SK-N-SH (cell line): ENCODE measurements around the gene RGS9.

Experiments used
- CHD2 ChIP-seq: fragments of 150-350 bp; IDR thresholded peaks from 2 replicates; pipeline ENCODE4 v1.6.1; 2018; ENCODE audit warnings: low read length; ENCODE audit not compliant: partially characterized antibody
- EP300 ChIP-seq, 2 experiments: IDR thresholded peaks; 2 replicates each; pipeline versions ENCODE4 v1.4.0 to v1.6.1; 2012; ENCODE audit warnings: borderline replicate concordance in 1 of 2, low read depth in 1 of 2, low read length in 1 of 2
- EZH2phosphoT487 ChIP-seq: fragments of 200-600 bp; sonication (generic); IDR thresholded peaks from 2 replicates; pipeline ENCODE4 v1.6.1; 2017; ENCODE audit warnings: low read depth, mixed run types, mild to moderate bottlenecking, antibody characterized with exemption, moderate library complexity, borderline replicate concordance
- POLR2AphosphoS5 ChIP-seq: IDR thresholded peaks from 2 replicates; pipeline ENCODE4 v1.6.1; 2012; ENCODE audit warnings: low read depth, low read length
- RCOR1 ChIP-seq: fragments of 150-350 bp; IDR thresholded peaks from 2 replicates; pipeline ENCODE4 v1.6.1; 2017; ENCODE audit warnings: antibody characterized with exemption, low read length
- RXRA ChIP-seq: IDR thresholded peaks from 2 replicates; pipeline ENCODE4 v1.4.0; 2012; ENCODE audit warnings: low read depth, mild to moderate bottlenecking, borderline replicate concordance
- SIN3A ChIP-seq: IDR thresholded peaks from 2 replicates; pipeline ENCODE4 v1.6.1; 2012; ENCODE audit warnings: low read depth, mild to moderate bottlenecking, low read length, moderate library complexity, borderline replicate concordance
- TAF1 ChIP-seq: IDR thresholded peaks from 2 replicates; pipeline ENCODE4 v1.6.1; 2012; ENCODE audit warnings: low read depth, mild to moderate bottlenecking, low read length, moderate library complexity, borderline replicate concordance
- TF ChIP-seq, protein P1 (sequence below): IDR thresholded peaks from 2 replicates; pipeline ENCODE4 v1.6.1; 2012; ENCODE audit warnings: mild to moderate bottlenecking, low read depth, low read length, moderate library complexity
- TF ChIP-seq, protein P2 (sequence below): fragments of 200-600 bp; sonication (generic); IDR thresholded peaks from 2 replicates; pipeline ENCODE4 v1.6.1; 2017; ENCODE audit warnings: antibody characterized with exemption, mild to moderate bottlenecking, moderate library complexity
- TF ChIP-seq, protein P3 (sequence below): IDR thresholded peaks from 2 replicates; pipeline ENCODE4 v1.4.0; 2012; ENCODE audit warnings: low read depth, borderline replicate concordance

DNA sequence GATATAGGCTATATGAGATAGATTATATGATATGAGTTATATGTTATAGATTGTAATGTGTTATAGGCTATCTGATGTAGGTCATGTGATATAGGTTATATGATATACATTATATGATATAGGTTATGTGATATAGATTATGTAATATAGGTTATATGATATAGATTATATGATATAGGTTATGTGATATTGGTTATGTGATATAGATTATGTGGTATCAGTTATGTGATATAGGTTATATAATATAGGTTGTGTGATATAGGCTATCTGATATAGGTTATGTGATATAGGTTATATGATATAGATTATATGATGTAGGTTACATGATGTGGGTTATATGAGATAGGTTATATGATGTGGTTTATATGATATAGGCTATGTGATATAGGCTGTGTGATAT is 68.5 kb downstream of the RGS9 start:
- TF ChIP-seq, protein P1, sequence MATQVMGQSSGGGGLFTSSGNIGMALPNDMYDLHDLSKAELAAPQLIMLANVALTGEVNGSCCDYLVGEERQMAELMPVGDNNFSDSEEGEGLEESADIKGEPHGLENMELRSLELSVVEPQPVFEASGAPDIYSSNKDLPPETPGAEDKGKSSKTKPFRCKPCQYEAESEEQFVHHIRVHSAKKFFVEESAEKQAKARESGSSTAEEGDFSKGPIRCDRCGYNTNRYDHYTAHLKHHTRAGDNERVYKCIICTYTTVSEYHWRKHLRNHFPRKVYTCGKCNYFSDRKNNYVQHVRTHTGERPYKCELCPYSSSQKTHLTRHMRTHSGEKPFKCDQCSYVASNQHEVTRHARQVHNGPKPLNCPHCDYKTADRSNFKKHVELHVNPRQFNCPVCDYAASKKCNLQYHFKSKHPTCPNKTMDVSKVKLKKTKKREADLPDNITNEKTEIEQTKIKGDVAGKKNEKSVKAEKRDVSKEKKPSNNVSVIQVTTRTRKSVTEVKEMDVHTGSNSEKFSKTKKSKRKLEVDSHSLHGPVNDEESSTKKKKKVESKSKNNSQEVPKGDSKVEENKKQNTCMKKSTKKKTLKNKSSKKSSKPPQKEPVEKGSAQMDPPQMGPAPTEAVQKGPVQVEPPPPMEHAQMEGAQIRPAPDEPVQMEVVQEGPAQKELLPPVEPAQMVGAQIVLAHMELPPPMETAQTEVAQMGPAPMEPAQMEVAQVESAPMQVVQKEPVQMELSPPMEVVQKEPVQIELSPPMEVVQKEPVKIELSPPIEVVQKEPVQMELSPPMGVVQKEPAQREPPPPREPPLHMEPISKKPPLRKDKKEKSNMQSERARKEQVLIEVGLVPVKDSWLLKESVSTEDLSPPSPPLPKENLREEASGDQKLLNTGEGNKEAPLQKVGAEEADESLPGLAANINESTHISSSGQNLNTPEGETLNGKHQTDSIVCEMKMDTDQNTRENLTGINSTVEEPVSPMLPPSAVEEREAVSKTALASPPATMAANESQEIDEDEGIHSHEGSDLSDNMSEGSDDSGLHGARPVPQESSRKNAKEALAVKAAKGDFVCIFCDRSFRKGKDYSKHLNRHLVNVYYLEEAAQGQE, result no peak
- TF ChIP-seq TAF1, result no peak
- no peak for TF ChIP-seq POLR2AphosphoS5
- TF ChIP-seq, protein P2, sequence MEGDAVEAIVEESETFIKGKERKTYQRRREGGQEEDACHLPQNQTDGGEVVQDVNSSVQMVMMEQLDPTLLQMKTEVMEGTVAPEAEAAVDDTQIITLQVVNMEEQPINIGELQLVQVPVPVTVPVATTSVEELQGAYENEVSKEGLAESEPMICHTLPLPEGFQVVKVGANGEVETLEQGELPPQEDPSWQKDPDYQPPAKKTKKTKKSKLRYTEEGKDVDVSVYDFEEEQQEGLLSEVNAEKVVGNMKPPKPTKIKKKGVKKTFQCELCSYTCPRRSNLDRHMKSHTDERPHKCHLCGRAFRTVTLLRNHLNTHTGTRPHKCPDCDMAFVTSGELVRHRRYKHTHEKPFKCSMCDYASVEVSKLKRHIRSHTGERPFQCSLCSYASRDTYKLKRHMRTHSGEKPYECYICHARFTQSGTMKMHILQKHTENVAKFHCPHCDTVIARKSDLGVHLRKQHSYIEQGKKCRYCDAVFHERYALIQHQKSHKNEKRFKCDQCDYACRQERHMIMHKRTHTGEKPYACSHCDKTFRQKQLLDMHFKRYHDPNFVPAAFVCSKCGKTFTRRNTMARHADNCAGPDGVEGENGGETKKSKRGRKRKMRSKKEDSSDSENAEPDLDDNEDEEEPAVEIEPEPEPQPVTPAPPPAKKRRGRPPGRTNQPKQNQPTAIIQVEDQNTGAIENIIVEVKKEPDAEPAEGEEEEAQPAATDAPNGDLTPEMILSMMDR, result no peak
- no peak for TF ChIP-seq EP300 (IDR thresholded peaks at IDR 0.05; ENCODE audit: borderline replicate concordance in 1 of 2, low read depth in 1 of 2, low read length in 1 of 2)
- no peak for TF ChIP-seq CHD2
- TF ChIP-seq RCOR1, result no peak
- TF ChIP-seq, protein P3, sequence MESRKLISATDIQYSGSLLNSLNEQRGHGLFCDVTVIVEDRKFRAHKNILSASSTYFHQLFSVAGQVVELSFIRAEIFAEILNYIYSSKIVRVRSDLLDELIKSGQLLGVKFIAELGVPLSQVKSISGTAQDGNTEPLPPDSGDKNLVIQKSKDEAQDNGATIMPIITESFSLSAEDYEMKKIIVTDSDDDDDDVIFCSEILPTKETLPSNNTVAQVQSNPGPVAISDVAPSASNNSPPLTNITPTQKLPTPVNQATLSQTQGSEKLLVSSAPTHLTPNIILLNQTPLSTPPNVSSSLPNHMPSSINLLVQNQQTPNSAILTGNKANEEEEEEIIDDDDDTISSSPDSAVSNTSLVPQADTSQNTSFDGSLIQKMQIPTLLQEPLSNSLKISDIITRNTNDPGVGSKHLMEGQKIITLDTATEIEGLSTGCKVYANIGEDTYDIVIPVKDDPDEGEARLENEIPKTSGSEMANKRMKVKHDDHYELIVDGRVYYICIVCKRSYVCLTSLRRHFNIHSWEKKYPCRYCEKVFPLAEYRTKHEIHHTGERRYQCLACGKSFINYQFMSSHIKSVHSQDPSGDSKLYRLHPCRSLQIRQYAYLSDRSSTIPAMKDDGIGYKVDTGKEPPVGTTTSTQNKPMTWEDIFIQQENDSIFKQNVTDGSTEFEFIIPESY, result no peak
- no peak for TF ChIP-seq EZH2phosphoT487
- no peak for TF ChIP-seq RXRA
- no peak for TF ChIP-seq SIN3A
